Vagina (tissue), 2 donors: ENCODE measurements around the gene RFT1.

ENCODE experiments used
- POLR2A ChIP-seq, 2 donors: fragments of 450-650 bp; IDR thresholded peaks; one replicate each; pipeline ENCODE4 v1.6.1; 2017; ENCODE audit warnings: antibody characterized with exemption in 2 of 2, mild to moderate bottlenecking in 2 of 2, moderate library complexity in 2 of 2
- POLR2AphosphoS5 ChIP-seq, 2 donors: sonication (generic); formaldehyde crosslinking; IDR thresholded peaks; one replicate each; pipeline ENCODE4 v1.9.0; 2017; ENCODE audit warnings: antibody characterized with exemption in 2 of 2, mild to moderate bottlenecking in 2 of 2, low read depth in 1 of 2; ENCODE audit not compliant: insufficient read depth in 1 of 2
- TF ChIP-seq, protein P1 (sequence below), 3 experiments: fragments of 450-650 bp in 2 of 3; fragments of 200-600 bp in 1 of 3; sonication (generic) in 1 of 3; IDR thresholded peaks; one replicate each; pipeline ENCODE4 v1.5.1; 2017 to 2019; ENCODE audit warnings: antibody characterized with exemption in 3 of 3, mild to moderate bottlenecking in 2 of 3, moderate library complexity in 2 of 3

DNA sequence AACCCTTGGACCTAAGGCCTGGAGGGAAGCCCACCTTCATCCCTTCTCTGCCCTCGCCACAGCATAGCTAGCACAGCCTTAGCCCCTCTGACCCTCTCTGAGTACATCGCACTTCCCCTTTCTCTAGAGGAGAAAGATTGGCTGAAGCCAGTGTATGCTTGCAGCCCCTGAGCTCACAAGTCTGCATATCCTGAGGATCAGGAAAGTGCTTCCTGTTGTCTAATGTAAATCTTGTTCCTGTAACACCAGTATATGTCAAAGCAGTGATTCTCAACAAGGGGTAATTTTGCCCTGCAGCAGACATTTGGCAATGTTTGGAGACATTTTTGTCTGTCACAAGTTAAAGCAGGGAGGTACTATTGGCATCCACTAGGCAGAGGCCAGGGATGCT, 28.5 kb upstream of the RFT1 start:
- TF ChIP-seq POLR2AphosphoS5 (IDR thresholded peaks at IDR 0.05; ENCODE audit: insufficient read depth in 1 of 2, low read depth in 1 of 2) (no peak), POLR2A (IDR thresholded peaks at IDR 0.05) (no peak)
- TF ChIP-seq, protein P1, sequence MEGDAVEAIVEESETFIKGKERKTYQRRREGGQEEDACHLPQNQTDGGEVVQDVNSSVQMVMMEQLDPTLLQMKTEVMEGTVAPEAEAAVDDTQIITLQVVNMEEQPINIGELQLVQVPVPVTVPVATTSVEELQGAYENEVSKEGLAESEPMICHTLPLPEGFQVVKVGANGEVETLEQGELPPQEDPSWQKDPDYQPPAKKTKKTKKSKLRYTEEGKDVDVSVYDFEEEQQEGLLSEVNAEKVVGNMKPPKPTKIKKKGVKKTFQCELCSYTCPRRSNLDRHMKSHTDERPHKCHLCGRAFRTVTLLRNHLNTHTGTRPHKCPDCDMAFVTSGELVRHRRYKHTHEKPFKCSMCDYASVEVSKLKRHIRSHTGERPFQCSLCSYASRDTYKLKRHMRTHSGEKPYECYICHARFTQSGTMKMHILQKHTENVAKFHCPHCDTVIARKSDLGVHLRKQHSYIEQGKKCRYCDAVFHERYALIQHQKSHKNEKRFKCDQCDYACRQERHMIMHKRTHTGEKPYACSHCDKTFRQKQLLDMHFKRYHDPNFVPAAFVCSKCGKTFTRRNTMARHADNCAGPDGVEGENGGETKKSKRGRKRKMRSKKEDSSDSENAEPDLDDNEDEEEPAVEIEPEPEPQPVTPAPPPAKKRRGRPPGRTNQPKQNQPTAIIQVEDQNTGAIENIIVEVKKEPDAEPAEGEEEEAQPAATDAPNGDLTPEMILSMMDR (IDR thresholded peaks at IDR 0.05) = no peak
